GM13977 (cell line): ENCODE results near the gene OBSCN.

Source experiments
- DNase-seq: peaks from one replicate; pipeline ENCODE4 v3.0.0; 2012; ENCODE audit warnings: low spot score
- CTCF ChIP-seq: IDR thresholded peaks from 2 replicates; pipeline ENCODE4 v1.5.1; 2012; ENCODE audit warnings: mild to moderate bottlenecking, control low read depth; ENCODE audit not compliant: insufficient read depth; ENCODE audit errors: extremely low read depth, missing control alignments
- in situ Hi-C: fragments of 300-500 bp; cut with MboI; formaldehyde crosslinking; loops from one replicate; pipeline ENCODE4 v1.12.0; 2022; ENCODE audit warnings: low sequenced_read_pairs, low pct_unique_long_range_greater_than_20kb, mixed read lengths, inconsistent platforms; ENCODE audit not compliant: unreplicated experiment

The OBSCN gene

GRCh38 chr1:228373681-228374571, 166.1 kb downstream of the OBSCN start:
- DNase-seq = no peak
- in situ Hi-C loops = no loop called here
- TF ChIP-seq CTCF = no peak

- no peak for TF ChIP-seq CTCF
- in situ Hi-C loops = no loop called here
- DNase-seq = no peak
These were observed 167.1 kb downstream of the OBSCN start for GRCh38 chr1:228374711-228375577.

GRCh38 chr1:228375578-228376261, 167.9 kb downstream of the OBSCN start:
- TF ChIP-seq CTCF = no peak
- in situ Hi-C loops = no loop called here

GRCh38 chr1:228376262-228376628, 168.4 kb downstream of the OBSCN start:
- no peak for TF ChIP-seq CTCF
- in situ Hi-C loops = no loop called here
- DNase-seq = no peak

More at GRCh38 chr1:228375578-228376261, 167.9 kb downstream of the OBSCN start:
- no peak for DNase-seq

GRCh38 chr1:228376651-228377631, 169.1 kb downstream of the OBSCN start:
- in situ Hi-C loops = no loop called here
- no peak for TF ChIP-seq CTCF
- DNase-seq = no peak
